WTC11 (cell line): ENCODE results near the gene OASL. TPM values are rescaled to one million over a fixed set of nuclear protein-coding genes. Genes with fewer than 3 reads are reported as not detected.

Experiments
- ATAC-seq: fragments of 200-7000 bp; cut with Tn5 transposase; 2 replicates; pipeline ENCODE4 v1.10.0; 2021; ENCODE audit warnings: mild to moderate bottlenecking, moderate library complexity
- CTCF ChIA-PET: fragments of 300-600 bp; sonication (Branson Sonifier 250); formaldehyde crosslinking; loops from one replicate; lab custom pipeline; 2021; ENCODE audit warnings: antibody characterized with exemption; lab: Charles Lee
- POLR2A ChIA-PET: fragments of 350-600 bp; sonication (Branson Sonifier 250); formaldehyde crosslinking; loops from one replicate; lab custom pipeline; 2021; ENCODE audit warnings: antibody characterized with exemption; lab: Charles Lee
- DNase-seq: peaks from one replicate; pipeline ENCODE4 v3.0.0; 2021; ENCODE audit warnings: low spot score
- H3K27ac Mint-ChIP-seq: 2 replicates; pipeline ENCODE4 v1.8.0; 2021; ENCODE audit warnings: mixed read lengths
- H3K27me3 Mint-ChIP-seq: 2 replicates; pipeline ENCODE4 v1.8.0; 2021; ENCODE audit warnings: low read depth, mild to moderate bottlenecking, moderate library complexity, mixed read lengths
- H3K36me3 Mint-ChIP-seq: 2 replicates; pipeline ENCODE4 v1.8.0; 2021; ENCODE audit warnings: mixed read lengths
- H3K4me1 Mint-ChIP-seq: 2 replicates; pipeline ENCODE4 v1.8.0; 2022; ENCODE audit warnings: mixed read lengths
- H3K4me3 Mint-ChIP-seq: 2 replicates; pipeline ENCODE4 v1.8.0; 2021; ENCODE audit warnings: mild to moderate bottlenecking, moderate library complexity, mixed read lengths
- H3K9me3 Mint-ChIP-seq: 2 replicates; pipeline ENCODE4 v1.8.0; 2021; ENCODE audit warnings: mixed read lengths
- ESRRA ChIP-seq: sonication (generic); formaldehyde crosslinking; IDR thresholded peaks from 2 replicates; pipeline ENCODE4 v1.8.1; 2022; ENCODE audit warnings: mild to moderate bottlenecking, missing genetic modification reagents, borderline replicate concordance
- FOXK1 ChIP-seq: sonication (generic); formaldehyde crosslinking; IDR thresholded peaks from 2 replicates; pipeline ENCODE4 v1.8.0; 2022; ENCODE audit warnings: mild to moderate bottlenecking, moderate library complexity, missing genetic modification reagents
- JUN ChIP-seq: sonication (generic); formaldehyde crosslinking; IDR thresholded peaks from 2 replicates; pipeline ENCODE4 v1.8.0; 2023; ENCODE audit warnings: mild to moderate bottlenecking, missing genetic modification reagents
- MXD4 ChIP-seq: fragments of 250-450 bp; sonication (Bioruptor Pico); IDR thresholded peaks from 2 replicates; pipeline ENCODE4 v1.8.0; 2021; ENCODE audit warnings: mild to moderate bottlenecking, moderate library complexity, borderline replicate concordance
- TP53 ChIP-seq: sonication (generic); formaldehyde crosslinking; IDR thresholded peaks from 2 replicates; pipeline ENCODE4 v1.8.1; 2023; ENCODE audit warnings: mild to moderate bottlenecking, missing genetic modification reagents
- ZNF396 ChIP-seq: fragments of 250-450 bp; sonication (Bioruptor Pico); IDR thresholded peaks from 2 replicates; pipeline ENCODE4 v1.8.0; 2021; ENCODE audit warnings: mild to moderate bottlenecking, moderate library complexity, borderline replicate concordance
- total RNA-seq: library from RNA; stranded (reverse); gene quantifications from 3 replicates; pipeline ENCODE4 v1.2.3, GENCODE V29; 2021
- TF ChIP-seq, protein P1 (sequence below): fragments of 250-450 bp; sonication (Bioruptor Pico); IDR thresholded peaks from 2 replicates; pipeline ENCODE4 v2.1.2; 2022; ENCODE audit warnings: mild to moderate bottlenecking, moderate library complexity
- TF ChIP-seq, protein P2 (sequence below): sonication (generic); formaldehyde crosslinking; IDR thresholded peaks from 2 replicates; pipeline ENCODE4 v1.8.1; 2023; ENCODE audit warnings: mild to moderate bottlenecking, missing genetic modification reagents, moderate library complexity
- TF ChIP-seq, protein P3 (sequence below): sonication (generic); formaldehyde crosslinking; IDR thresholded peaks from 2 replicates; pipeline ENCODE4 v1.8.0; 2022; ENCODE audit warnings: mild to moderate bottlenecking, missing genetic modification reagents
- TF ChIP-seq, protein P4 (sequence below): fragments of 250-450 bp; sonication (Bioruptor Pico); conservative IDR thresholded peaks from 2 replicates; pipeline ENCODE4 v1.9.0; 2021; ENCODE audit warnings: mild to moderate bottlenecking
- TF ChIP-seq, protein P5 (sequence below): fragments of 250-450 bp; sonication (Bioruptor Pico); IDR thresholded peaks from 2 replicates; pipeline ENCODE4 v1.9.0; 2021; ENCODE audit warnings: mild to moderate bottlenecking, borderline replicate concordance
- TF ChIP-seq, protein P6 (sequence below): sonication (generic); formaldehyde crosslinking; IDR thresholded peaks from 2 replicates; pipeline ENCODE4 v1.8.1; 2022; ENCODE audit warnings: mild to moderate bottlenecking, missing genetic modification reagents, moderate library complexity, borderline replicate concordance

OASL gene
- total RNA-seq, 1 experiment from 2014 or later = 0.28 TPM

DNA sequence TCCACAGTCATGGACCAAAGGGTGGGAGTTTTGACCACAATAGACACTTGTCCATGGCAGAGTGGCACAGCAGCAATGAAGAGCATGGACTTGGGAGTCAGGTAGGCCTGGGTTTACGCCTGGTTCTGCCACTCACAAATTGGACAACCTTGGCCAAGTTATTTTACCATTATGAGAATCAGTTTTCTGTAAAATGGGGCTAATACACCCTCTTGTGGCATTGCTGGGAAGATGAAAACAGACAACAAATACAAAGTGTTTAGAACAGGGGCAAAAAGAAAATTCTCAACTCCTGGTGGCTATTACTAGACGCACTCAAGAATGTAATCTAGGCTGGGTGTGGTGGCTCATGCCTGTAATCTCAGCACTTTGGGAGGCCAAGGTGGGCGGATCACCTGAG lies 25.3 kb downstream of the OASL start (continued):
- TF ChIP-seq, protein P1, sequence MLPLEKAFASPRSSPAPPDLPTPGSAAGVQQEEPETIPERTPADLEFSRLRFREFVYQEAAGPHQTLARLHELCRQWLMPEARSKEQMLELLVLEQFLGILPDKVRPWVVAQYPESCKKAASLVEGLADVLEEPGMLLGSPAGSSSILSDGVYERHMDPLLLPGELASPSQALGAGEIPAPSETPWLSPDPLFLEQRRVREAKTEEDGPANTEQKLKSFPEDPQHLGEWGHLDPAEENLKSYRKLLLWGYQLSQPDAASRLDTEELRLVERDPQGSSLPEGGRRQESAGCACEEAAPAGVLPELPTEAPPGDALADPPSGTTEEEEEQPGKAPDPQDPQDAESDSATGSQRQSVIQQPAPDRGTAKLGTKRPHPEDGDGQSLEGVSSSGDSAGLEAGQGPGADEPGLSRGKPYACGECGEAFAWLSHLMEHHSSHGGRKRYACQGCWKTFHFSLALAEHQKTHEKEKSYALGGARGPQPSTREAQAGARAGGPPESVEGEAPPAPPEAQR (CRISPR knock-in tag) = no peak
- TF ChIP-seq, protein P2, sequence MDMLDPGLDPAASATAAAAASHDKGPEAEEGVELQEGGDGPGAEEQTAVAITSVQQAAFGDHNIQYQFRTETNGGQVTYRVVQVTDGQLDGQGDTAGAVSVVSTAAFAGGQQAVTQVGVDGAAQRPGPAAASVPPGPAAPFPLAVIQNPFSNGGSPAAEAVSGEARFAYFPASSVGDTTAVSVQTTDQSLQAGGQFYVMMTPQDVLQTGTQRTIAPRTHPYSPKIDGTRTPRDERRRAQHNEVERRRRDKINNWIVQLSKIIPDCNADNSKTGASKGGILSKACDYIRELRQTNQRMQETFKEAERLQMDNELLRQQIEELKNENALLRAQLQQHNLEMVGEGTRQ (CRISPR knock-in tag) = no peak
- TF ChIP-seq, all 79 proteins: peak for 0

DNA sequence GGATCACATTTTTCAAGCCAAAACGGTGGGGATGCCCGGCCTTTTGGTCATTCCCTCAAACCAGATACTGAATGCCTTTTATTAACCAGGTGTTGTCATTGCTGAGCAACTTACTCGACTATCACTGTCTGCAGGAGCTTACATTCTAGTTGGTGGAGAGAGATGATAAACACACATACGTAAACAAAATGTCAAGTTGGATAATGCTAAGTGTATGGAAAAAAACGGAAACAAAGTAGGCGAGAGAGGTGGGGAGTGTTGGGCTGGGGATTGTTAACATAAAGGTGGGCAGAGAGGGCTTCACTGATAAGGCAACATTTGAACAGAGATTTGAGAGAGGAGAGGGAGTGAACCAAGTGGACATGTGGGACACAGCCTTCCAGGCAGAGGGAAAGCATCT lies 27.2 kb downstream of the OASL start:
- H3K27ac Mint-ChIP-seq = no peak overlapping the region
- no peak overlapping the region for H3K4me3 Mint-ChIP-seq
- ATAC-seq (no peak), DNase-seq (no peak)
- CTCF ChIA-PET = no interaction called here
- H3K27me3 Mint-ChIP-seq = no peaks in the 10 kb centered on the region
- peaks cover 39% of the 10 kb centered on the region for H3K36me3 Mint-ChIP-seq
- POLR2A ChIA-PET = no interaction called here
- H3K9me3 Mint-ChIP-seq = no peaks in the 10 kb centered on the region
- TF ChIP-seq FOXK1 (CRISPR knock-in tag) = no peak
- TF ChIP-seq ESRRA (CRISPR knock-in tag) = no peak
- no peak for TF ChIP-seq TP53 (CRISPR knock-in tag)
- TF ChIP-seq, protein P3, sequence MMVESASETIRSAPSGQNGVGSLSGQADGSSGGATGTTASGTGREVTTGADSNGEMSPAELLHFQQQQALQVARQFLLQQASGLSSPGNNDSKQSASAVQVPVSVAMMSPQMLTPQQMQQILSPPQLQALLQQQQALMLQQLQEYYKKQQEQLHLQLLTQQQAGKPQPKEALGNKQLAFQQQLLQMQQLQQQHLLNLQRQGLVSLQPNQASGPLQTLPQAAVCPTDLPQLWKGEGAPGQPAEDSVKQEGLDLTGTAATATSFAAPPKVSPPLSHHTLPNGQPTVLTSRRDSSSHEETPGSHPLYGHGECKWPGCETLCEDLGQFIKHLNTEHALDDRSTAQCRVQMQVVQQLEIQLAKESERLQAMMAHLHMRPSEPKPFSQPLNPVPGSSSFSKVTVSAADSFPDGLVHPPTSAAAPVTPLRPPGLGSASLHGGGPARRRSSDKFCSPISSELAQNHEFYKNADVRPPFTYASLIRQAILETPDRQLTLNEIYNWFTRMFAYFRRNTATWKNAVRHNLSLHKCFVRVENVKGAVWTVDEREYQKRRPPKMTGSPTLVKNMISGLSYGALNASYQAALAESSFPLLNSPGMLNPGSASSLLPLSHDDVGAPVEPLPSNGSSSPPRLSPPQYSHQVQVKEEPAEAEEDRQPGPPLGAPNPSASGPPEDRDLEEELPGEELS (CRISPR knock-in tag) = no peak
- no peak for TF ChIP-seq ZNF396 (CRISPR knock-in tag)
- TF ChIP-seq, protein P4, sequence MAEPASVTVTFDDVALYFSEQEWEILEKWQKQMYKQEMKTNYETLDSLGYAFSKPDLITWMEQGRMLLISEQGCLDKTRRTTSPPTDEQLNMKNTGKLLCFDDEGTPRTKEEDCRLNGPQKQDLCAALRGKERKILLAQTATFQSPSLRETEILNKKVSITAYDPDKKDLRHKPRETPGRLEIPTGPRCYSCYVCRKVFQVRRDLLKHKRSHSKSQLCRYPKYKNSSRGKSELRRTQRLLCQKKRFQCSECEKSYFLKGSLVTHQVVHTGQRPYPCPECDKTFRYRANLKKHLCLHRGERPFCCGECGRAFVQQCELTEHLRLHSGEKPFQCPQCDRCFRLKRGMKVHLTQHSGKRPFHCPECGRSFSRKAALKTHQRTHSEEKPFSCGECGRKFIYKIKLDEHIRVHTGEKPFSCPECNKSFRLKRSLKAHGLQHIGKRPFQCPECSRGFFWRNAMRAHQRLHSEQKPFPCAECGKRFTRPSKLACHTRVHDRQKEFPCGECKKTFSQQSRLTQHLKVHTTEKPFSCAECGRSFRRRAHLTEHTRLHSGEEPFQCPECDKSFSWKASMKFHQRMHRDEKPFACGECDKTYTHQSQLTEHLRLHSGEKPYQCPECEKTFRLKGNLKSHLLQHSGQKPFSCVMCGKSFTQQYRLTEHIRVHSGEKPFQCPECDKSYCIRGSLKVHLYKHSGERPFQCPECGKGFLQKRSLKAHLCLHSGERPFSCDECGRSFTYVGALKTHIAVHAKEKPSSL (CRISPR knock-in tag) = no peak
- no peak for TF ChIP-seq MXD4 (CRISPR knock-in tag)
- TF ChIP-seq, protein P5, sequence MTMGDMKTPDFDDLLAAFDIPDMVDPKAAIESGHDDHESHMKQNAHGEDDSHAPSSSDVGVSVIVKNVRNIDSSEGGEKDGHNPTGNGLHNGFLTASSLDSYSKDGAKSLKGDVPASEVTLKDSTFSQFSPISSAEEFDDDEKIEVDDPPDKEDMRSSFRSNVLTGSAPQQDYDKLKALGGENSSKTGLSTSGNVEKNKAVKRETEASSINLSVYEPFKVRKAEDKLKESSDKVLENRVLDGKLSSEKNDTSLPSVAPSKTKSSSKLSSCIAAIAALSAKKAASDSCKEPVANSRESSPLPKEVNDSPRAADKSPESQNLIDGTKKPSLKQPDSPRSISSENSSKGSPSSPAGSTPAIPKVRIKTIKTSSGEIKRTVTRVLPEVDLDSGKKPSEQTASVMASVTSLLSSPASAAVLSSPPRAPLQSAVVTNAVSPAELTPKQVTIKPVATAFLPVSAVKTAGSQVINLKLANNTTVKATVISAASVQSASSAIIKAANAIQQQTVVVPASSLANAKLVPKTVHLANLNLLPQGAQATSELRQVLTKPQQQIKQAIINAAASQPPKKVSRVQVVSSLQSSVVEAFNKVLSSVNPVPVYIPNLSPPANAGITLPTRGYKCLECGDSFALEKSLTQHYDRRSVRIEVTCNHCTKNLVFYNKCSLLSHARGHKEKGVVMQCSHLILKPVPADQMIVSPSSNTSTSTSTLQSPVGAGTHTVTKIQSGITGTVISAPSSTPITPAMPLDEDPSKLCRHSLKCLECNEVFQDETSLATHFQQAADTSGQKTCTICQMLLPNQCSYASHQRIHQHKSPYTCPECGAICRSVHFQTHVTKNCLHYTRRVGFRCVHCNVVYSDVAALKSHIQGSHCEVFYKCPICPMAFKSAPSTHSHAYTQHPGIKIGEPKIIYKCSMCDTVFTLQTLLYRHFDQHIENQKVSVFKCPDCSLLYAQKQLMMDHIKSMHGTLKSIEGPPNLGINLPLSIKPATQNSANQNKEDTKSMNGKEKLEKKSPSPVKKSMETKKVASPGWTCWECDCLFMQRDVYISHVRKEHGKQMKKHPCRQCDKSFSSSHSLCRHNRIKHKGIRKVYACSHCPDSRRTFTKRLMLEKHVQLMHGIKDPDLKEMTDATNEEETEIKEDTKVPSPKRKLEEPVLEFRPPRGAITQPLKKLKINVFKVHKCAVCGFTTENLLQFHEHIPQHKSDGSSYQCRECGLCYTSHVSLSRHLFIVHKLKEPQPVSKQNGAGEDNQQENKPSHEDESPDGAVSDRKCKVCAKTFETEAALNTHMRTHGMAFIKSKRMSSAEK (CRISPR knock-in tag) = no peak
- TF ChIP-seq JUN (CRISPR knock-in tag) = no peak
- TF ChIP-seq, protein P6, sequence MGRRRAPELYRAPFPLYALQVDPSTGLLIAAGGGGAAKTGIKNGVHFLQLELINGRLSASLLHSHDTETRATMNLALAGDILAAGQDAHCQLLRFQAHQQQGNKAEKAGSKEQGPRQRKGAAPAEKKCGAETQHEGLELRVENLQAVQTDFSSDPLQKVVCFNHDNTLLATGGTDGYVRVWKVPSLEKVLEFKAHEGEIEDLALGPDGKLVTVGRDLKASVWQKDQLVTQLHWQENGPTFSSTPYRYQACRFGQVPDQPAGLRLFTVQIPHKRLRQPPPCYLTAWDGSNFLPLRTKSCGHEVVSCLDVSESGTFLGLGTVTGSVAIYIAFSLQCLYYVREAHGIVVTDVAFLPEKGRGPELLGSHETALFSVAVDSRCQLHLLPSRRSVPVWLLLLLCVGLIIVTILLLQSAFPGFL = no peak
- H3K4me1 Mint-ChIP-seq = peaks cover 10% of the 10 kb centered on the region
